ENCODE measurements around the gene ITGB5.
"Not testable (repeated sequence)": the region's sequence is repeated elsewhere in the genome, so short reads cannot be mapped to it uniquely, and the experiment has no call there.

Gene ITGB5

GRCh38 chr3:124757926-124758325 is 129.2 kb downstream of the ITGB5 start:
- H3K4me1 ChIP-seq (ENCODE audit: control insufficient read depth in 1 of 2, insufficient read depth in 2 of 2, low read length in 2 of 2); H3K27ac ChIP-seq (ENCODE audit: low read length); H3K9me3 ChIP-seq (ENCODE audit: control insufficient read depth in 1 of 2, low read length in 2 of 2); H3K27me3 ChIP-seq (ENCODE audit: low read depth, low read length); H3K36me3 ChIP-seq (ENCODE audit: control insufficient read depth in 1 of 2, insufficient read depth in 2 of 2, low read length in 2 of 2); H3K4me3 ChIP-seq (ENCODE audit: low read depth in 1 of 2, low read length in 2 of 2): not testable (repeated sequence)

DNA sequence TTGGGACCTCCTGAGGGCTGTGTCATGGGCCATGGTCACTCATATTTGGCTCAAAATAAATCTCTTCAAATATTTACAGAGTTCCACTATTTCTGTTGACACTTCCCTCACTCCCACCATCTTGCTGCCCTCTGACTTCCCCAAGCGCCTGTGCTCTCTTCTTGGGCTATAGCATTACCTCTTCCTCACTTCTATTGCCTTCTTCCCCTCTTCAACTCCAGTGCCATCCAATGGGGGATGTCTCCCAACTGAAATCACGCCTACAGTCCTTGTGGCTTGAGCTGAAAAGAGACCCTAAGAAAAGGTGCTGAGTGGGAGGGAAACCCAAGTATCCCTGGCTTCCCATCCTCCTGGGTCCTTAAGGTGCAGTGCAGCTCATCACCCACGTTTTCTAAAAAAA is 135.1 kb downstream of the ITGB5 start:
- Histone ChIP-seq H3K4me1 (ENCODE audit: control insufficient read depth in 1 of 2, insufficient read depth in 2 of 2, low read length in 2 of 2) (no peaks in the 10 kb centered on the region), H3K36me3 (ENCODE audit: control insufficient read depth in 1 of 2, insufficient read depth in 2 of 2, low read length in 2 of 2) (peaks cover 0 to 7% of the 10 kb centered on the region in 2 donors), H3K27me3 (ENCODE audit: low read depth, low read length) (no peaks in the 10 kb centered on the region), H3K27ac (ENCODE audit: low read length) (no peak overlapping the region), H3K9me3 (ENCODE audit: control insufficient read depth in 1 of 2, low read length in 2 of 2) (no peaks in the 10 kb centered on the region), H3K4me3 (ENCODE audit: low read depth in 1 of 2, low read length in 2 of 2) (no peak overlapping the region)

GRCh38 chr3:124751501-124751900 is 135.7 kb downstream of the ITGB5 start:
- H3K36me3 ChIP-seq (ENCODE audit: control insufficient read depth in 1 of 2, insufficient read depth in 2 of 2, low read length in 2 of 2): peaks cover under 1 to 13% of the 10 kb centered on the region in 2 donors
- H3K27me3 ChIP-seq (ENCODE audit: low read depth, low read length): no peaks in the 10 kb centered on the region
- H3K27ac ChIP-seq (ENCODE audit: low read length): no peak overlapping the region
- no peaks in the 10 kb centered on the region for H3K4me1 ChIP-seq (ENCODE audit: control insufficient read depth in 1 of 2, insufficient read depth in 2 of 2, low read length in 2 of 2)
- H3K4me3 ChIP-seq (ENCODE audit: low read depth in 1 of 2, low read length in 2 of 2): no peak overlapping the region
- no peaks in the 10 kb centered on the region for H3K9me3 ChIP-seq (ENCODE audit: control insufficient read depth in 1 of 2, low read length in 2 of 2)

- H3K4me3 ChIP-seq (ENCODE audit: low read depth in 1 of 2, low read length in 2 of 2); H3K4me1 ChIP-seq (ENCODE audit: control insufficient read depth in 1 of 2, insufficient read depth in 2 of 2, low read length in 2 of 2); H3K27ac ChIP-seq (ENCODE audit: low read length); H3K9me3 ChIP-seq (ENCODE audit: control insufficient read depth in 1 of 2, low read length in 2 of 2); H3K27me3 ChIP-seq (ENCODE audit: low read depth, low read length): not testable (repeated sequence)
- H3K36me3 ChIP-seq (ENCODE audit: control insufficient read depth in 1 of 2, insufficient read depth in 2 of 2, low read length in 2 of 2): peaks cover 5 to 29% of the 10 kb centered on the region in 2 donors
Observed at GRCh38 chr3:124749877-124750276, 137.3 kb downstream of the ITGB5 start.

DNA sequence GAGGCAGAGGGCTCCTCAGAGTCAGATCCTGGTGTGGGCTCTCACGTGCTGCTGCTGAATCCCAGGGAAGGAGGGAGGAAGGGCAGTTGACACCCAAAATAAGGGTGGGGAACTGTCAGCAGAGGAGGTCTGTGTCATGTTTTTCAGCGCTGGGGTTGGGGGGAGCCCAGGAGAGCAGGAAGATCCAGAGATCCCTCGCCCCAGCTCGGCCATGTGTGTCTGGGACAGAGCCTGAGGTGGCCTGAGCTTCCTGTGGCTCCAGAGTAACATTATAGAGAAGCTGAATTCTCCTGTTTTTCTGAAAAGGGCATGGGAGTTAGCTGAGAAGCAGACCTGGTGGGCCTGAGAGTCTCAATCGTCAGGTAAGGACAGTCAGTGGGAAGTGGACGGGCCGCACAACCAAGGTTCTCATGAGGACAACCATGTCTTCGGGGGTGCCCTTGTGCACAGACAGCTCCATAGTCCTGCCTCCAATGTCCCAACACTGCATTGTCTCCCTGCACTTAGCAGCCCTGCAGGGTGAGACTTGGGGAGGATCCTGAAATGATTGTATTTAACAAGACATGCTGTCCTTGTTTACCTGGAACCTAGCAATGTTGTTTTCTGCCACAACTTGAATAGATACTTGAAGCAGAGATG is 138.5 kb downstream of the ITGB5 start:
- Histone ChIP-seq H3K27ac (ENCODE audit: low read length) (no peak overlapping the region), H3K27me3 (ENCODE audit: low read depth, low read length) (no peaks in the 10 kb centered on the region), H3K9me3 (ENCODE audit: control insufficient read depth in 1 of 2, low read length in 2 of 2) (no peaks in the 10 kb centered on the region), H3K36me3 (ENCODE audit: control insufficient read depth in 1 of 2, insufficient read depth in 2 of 2, low read length in 2 of 2) (peaks cover 14 to 41% of the 10 kb centered on the region in 2 donors), H3K4me1 (ENCODE audit: control insufficient read depth in 1 of 2, insufficient read depth in 2 of 2, low read length in 2 of 2) (no peaks in the 10 kb centered on the region), H3K4me3 (ENCODE audit: low read depth in 1 of 2, low read length in 2 of 2) (no peak overlapping the region)

DNA sequence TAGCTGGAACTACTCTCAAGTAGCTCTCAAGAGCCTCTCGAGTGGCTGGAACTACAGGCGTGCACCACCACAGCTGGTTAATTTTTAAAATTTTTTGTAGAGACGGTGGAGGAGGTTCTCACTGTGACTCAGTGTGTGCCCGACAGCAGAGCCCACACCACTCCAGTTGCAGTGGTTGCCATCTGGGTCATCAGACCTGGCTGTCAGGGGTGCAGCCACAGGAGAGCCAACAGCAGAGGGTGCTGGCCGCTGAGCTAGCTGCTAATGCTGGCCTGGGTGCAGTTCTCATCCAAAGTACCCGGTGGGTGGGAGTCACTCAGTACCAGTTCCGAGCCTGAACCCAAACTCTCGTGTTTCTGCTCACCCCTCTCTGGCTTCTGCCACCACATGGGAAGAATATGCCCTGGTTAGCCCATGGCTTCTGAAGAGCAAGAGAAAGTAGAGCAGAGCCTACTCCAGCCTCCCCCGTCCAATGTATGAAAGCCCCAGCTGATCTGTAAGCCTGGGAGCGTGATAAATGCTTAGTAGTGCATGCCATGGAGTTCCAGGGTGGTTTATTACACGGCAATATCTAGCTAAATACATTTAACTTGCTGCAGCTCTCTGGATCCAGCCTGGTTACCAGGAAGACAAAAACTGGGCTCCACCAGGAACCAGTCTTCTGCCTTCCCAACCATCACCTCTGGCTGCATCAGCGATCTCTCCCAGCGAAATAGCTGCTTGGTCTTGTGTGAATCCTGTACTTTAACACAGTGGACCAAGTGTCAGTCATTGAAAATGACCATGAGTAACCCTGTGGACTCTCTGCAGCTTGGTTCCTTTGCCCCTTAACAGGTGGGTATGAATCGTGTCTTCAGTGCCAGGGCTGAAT is 139.8 kb downstream of the ITGB5 start:
- no peak overlapping the region for H3K4me3 ChIP-seq (ENCODE audit: low read depth in 1 of 2, low read length in 2 of 2)
- H3K4me1 ChIP-seq (ENCODE audit: control insufficient read depth in 1 of 2, insufficient read depth in 2 of 2, low read length in 2 of 2): no peaks in the 10 kb centered on the region

DNA sequence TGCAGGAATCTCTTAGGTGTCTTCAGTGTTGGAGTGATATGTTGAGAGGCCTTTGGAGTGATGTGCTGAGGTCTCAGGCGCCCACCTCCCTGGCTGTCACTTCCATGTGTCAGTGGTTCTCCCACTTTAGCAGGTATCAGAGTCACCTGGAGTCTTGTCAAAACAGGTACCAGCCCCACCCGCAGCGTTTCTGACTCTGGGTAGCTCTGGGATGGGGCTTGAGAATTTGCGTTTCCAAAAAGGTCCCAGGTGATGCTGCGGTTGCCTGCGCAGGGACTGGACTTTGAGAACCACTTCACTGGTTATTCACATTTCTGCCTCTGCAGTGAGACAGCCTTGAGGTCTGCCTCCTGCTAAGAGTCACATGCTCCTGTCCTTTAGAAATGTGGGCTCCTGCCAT is 141.4 kb downstream of the ITGB5 start:
- Histone ChIP-seq H3K4me1 (ENCODE audit: control insufficient read depth in 1 of 2, insufficient read depth in 2 of 2, low read length in 2 of 2) (no peaks in the 10 kb centered on the region), H3K27ac (ENCODE audit: low read length) (no peak overlapping the region), H3K27me3 (ENCODE audit: low read depth, low read length) (no peaks in the 10 kb centered on the region), H3K36me3 (ENCODE audit: control insufficient read depth in 1 of 2, insufficient read depth in 2 of 2, low read length in 2 of 2) (peaks cover 33 to 55% of the 10 kb centered on the region in 2 donors), H3K9me3 (ENCODE audit: control insufficient read depth in 1 of 2, low read length in 2 of 2) (no peaks in the 10 kb centered on the region), H3K4me3 (ENCODE audit: low read depth in 1 of 2, low read length in 2 of 2) (no peak overlapping the region)

More for the DNA sequence above, 139.8 kb downstream of the ITGB5 start:
- Histone ChIP-seq H3K9me3 (ENCODE audit: control insufficient read depth in 1 of 2, low read length in 2 of 2) (no peaks in the 10 kb centered on the region), H3K27me3 (ENCODE audit: low read depth, low read length) (no peaks in the 10 kb centered on the region), H3K36me3 (ENCODE audit: control insufficient read depth in 1 of 2, insufficient read depth in 2 of 2, low read length in 2 of 2) (peaks cover 20 to 46% of the 10 kb centered on the region in 2 donors), H3K27ac (ENCODE audit: low read length) (no peak overlapping the region)

DNA sequence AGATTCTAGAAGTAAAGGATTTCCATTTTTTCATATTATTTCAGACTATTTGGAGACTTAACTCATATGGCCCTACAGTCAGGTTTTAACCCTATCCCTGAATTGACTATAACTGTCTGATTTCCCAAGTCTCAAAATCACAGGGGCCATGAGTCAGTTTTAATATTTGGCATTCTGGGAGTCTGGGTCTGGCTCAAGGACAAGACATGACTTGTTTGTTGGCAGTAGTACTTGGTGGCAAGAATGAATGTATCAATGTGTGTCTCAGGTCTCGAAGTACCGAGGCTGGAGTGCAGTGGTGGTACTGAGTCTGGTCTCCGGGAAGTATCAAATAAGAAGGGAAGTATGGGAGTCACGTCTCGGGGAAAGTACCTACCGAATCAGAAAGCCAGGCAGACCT is 146.1 kb downstream of the ITGB5 start:
- Histone ChIP-seq H3K27ac (ENCODE audit: low read length) (no peak overlapping the region), H3K4me1 (ENCODE audit: control insufficient read depth in 1 of 2, insufficient read depth in 2 of 2, low read length in 2 of 2) (peaks cover 0 to 10% of the 10 kb centered on the region in 2 donors), H3K36me3 (ENCODE audit: control insufficient read depth in 1 of 2, insufficient read depth in 2 of 2, low read length in 2 of 2) (peaks cover 46 to 76% of the 10 kb centered on the region in 2 donors), H3K27me3 (ENCODE audit: low read depth, low read length) (no peaks in the 10 kb centered on the region), H3K9me3 (ENCODE audit: control insufficient read depth in 1 of 2, low read length in 2 of 2) (no peaks in the 10 kb centered on the region), H3K4me3 (ENCODE audit: low read depth in 1 of 2, low read length in 2 of 2) (no peak overlapping the region)

- H3K36me3 ChIP-seq (ENCODE audit: control insufficient read depth in 1 of 2, insufficient read depth in 2 of 2, low read length in 2 of 2): peaks cover 6 to 14% of the 10 kb centered on the region in 2 donors
- H3K27ac ChIP-seq (ENCODE audit: low read length): no peak overlapping the region
- peaks cover 0 to 22% of the 10 kb centered on the region in 2 donors for H3K4me1 ChIP-seq (ENCODE audit: control insufficient read depth in 1 of 2, insufficient read depth in 2 of 2, low read length in 2 of 2)
- no peak overlapping the region for H3K4me3 ChIP-seq (ENCODE audit: low read depth in 1 of 2, low read length in 2 of 2)
- no peaks in the 10 kb centered on the region for H3K9me3 ChIP-seq (ENCODE audit: control insufficient read depth in 1 of 2, low read length in 2 of 2)
- no peaks in the 10 kb centered on the region for H3K27me3 ChIP-seq (ENCODE audit: low read depth, low read length)
Observed at GRCh38 chr3:124731760-124732159, 155.4 kb downstream of the ITGB5 start.

GRCh38 chr3:124730941-124731297 is 156.2 kb downstream of the ITGB5 start:
- H3K9me3 ChIP-seq (ENCODE audit: control insufficient read depth in 1 of 2, low read length in 2 of 2): no peaks in the 10 kb centered on the region
- peak overlapping the region; percentile 98 to 99 for H3K4me3 ChIP-seq (ENCODE audit: low read depth in 1 of 2, low read length in 2 of 2)
- H3K36me3 ChIP-seq (ENCODE audit: control insufficient read depth in 1 of 2, insufficient read depth in 2 of 2, low read length in 2 of 2): peaks cover 6 to 10% of the 10 kb centered on the region in 2 donors
- peaks cover 0 to 22% of the 10 kb centered on the region in 2 donors for H3K4me1 ChIP-seq (ENCODE audit: control insufficient read depth in 1 of 2, insufficient read depth in 2 of 2, low read length in 2 of 2)
- H3K27ac ChIP-seq (ENCODE audit: low read length): no peak overlapping the region
- no peaks in the 10 kb centered on the region for H3K27me3 ChIP-seq (ENCODE audit: low read depth, low read length)

DNA sequence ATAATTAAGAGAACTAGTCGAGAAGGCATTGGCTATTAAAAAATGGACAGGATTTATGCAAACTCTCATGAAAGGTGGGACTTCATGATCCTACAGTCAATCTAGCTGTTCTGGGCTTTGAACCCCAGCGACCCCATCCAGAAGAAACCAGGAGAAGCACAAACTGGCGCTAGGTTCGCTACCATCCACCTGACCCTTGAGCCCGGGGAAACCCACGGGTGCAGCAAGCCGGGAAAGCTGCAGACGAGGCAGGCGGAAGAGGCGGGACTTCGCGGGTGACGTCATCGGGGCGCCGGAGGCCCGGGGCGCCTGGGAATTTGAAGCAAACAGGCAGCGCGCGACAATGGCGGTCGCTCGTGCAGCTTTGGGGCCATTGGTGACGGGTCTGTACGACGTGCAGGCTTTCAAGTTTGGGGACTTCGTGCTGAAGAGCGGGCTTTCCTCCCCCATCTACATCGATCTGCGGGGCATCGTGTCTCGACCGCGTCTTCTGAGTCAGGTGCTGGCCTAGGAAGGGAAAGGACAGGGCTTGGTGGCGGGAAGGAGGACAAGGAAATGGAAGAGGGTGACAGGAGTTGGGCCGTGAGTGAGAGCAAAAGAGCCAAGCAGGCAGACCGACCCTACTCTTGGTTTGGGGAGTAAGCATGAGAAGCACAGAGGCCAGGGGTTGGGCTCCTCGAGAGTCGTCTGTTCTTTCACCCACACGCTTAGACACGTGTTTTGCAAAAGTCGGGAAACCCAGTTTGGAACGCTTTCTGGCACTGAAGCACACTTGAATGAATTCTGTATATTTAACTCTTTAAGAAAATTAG is 156.8 kb downstream of the ITGB5 start, which contains the start of gene UMPS:
Gene UMPS (plus strand): TSS at position 324 of the 812 bp plus-strand sequence. CDS start 20 bp downstream, at position 344.
- Histone ChIP-seq H3K4me1 (ENCODE audit: control insufficient read depth in 1 of 2, insufficient read depth in 2 of 2, low read length in 2 of 2) (peaks cover 0 to 22% of the 10 kb centered on the region in 2 donors), H3K27me3 (ENCODE audit: low read depth, low read length) (no peaks in the 10 kb centered on the region), H3K4me3 (ENCODE audit: low read depth in 1 of 2, low read length in 2 of 2) (peak within 1 kb of the TSS; percentile 98 to 99), H3K36me3 (ENCODE audit: control insufficient read depth in 1 of 2, insufficient read depth in 2 of 2, low read length in 2 of 2) (peaks cover 4% of the 10 kb centered on the region in 2 donors), H3K9me3 (ENCODE audit: control insufficient read depth in 1 of 2, low read length in 2 of 2) (no peaks in the 10 kb centered on the region), H3K27ac (ENCODE audit: low read length) (peak within 1 kb of the TSS; percentile 87)
